ENCODE results near the gene C11orf58.

Gene C11orf58

DNA sequence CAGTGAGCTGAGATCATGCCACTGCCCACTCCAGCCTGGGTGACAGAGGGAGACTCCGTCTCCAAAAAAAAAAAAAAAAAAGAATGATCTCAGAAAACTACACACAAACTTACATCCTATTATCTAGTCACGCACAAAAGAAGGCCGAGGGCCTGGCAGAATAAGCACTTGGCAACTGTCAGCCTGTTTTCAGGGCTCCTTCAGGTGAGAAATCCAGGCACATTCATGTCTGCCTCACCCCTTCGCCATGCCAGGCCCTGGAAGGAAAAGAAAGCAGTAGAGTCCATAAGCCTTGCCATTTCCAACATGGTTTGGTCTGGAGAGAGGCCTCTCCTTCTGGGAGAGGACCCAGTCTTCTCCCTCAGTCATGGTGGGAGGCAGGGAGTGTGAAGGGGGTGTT is 30.9 kb downstream of the C11orf58 start:
- DNase-seq (ENCODE audit: low read depth) = no peak

DNA sequence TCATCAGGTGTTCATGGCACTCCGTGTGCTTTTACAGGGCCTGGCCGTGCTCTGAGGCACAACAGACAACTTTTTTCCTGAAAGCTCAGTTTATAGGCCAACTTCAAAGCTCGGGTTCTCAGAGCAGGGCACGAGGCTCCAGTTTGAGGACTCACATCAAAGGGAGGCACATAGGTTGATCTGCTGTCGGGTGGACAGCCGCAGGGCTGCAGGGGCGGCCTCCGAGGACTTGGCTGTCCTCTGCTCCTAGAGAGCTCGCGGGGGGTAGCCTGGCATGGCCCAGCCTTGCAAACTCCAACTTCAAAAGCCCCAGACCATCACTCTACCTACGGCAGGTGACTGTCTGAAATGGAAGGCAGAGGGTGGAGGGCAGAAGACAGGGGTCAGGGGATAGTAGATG is 31.6 kb downstream of the C11orf58 start:
- no peak for DNase-seq (ENCODE audit: low read depth)

GRCh38 chr11:16771350-16772140 is 33.1 kb downstream of the C11orf58 start:
- no peak for DNase-seq (ENCODE audit: low read depth)

DNA sequence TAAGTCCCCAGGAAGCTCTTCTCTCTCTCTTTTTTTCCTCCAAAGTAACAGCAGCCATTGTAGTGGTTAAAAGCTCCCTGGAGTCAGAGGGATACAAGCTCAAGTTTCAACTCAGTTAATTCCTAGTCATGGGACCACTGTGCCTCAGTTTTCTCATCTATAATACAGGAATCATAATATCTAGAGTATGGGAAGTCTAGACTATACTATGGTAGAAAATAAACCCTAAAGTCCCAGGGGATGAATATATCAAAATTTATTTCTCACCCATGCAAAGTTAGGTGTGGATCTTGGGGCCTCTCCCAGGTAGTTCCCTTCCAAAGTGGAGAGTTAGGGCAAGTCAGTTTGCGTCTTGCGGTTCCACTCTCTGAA is 33.7 kb downstream of the C11orf58 start:
- DNase-seq (ENCODE audit: low read depth) = no peak

DNA sequence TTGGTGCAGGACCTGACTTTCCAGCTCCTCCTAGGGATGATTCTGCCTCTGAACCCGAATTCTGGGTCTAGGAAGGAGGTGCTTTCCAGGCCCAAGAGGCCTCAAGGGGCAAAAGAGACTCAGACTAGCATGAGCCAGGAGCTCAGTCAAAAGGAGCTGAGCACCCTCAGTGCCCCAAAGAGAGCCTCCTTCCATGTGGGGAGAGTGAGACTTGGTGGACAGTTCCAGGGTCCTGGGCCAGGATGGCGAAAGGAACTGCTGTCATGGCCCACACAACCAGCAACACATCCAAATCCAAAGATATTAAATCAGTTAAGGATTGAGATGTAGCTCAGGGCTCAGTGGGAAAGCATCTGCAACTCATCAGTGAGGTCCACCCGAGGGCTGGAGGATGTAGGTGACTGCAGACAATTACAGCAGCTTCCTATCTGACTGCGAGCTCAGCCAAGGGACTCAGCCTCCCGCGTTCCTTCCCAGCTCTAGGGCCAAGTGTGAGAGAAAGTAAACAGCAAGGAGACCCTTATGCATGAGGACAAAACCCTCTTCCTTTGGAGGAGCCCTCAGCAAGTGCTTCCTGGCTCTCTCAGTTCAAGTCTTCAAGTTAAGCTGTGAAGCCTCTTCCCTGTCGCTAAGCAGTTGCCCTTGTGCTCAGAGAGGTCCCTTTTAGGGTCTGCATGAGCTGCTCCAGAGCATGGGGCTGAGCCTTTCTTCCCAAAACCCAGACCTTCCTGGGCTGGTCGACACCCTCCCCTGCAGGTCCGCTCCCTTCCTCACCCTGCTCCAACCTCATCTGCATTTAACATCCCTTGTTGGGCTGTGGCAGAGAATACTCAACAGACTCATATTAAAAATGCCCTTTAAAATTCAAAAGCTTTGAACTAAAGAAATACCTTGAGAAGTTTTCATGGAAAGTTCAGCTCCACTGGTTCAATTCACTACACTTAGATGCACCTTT is 35.8 kb downstream of the C11orf58 start:
- DNase-seq (ENCODE audit: low read depth) = no peak

DNA sequence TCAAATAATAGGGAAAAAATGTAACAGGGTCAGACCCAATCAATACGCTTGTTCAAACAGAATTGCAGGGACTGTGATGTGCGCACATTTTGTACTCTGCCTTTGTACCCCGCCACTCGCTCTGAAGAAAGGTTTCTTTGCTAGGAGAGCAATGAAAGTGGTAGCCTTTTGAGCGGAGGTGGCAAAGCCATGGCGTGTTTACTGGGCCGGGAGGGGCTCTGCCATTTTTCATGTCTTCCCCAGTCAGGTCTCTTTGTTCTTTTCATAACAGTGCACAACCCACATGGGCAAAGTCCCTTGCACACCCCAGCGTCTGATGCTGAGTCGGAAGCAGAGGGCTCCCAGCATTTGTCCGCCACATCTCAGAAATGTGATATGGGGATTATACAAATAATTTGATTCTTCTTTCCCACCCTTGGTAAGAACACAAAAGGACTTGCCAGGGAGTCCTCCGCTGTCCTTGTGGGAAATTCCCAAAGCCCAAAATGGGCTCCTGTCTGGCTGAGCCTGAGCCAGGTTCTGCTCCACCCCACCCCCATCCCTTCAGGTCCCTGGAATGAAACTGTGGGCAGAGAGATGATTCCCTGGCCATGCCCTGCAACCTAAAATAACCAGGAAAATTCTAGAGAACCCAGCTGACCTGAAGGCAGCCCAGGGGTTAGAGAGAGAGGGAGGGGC is 36.6 kb downstream of the C11orf58 start:
- no peak for DNase-seq (ENCODE audit: low read depth)

DNA sequence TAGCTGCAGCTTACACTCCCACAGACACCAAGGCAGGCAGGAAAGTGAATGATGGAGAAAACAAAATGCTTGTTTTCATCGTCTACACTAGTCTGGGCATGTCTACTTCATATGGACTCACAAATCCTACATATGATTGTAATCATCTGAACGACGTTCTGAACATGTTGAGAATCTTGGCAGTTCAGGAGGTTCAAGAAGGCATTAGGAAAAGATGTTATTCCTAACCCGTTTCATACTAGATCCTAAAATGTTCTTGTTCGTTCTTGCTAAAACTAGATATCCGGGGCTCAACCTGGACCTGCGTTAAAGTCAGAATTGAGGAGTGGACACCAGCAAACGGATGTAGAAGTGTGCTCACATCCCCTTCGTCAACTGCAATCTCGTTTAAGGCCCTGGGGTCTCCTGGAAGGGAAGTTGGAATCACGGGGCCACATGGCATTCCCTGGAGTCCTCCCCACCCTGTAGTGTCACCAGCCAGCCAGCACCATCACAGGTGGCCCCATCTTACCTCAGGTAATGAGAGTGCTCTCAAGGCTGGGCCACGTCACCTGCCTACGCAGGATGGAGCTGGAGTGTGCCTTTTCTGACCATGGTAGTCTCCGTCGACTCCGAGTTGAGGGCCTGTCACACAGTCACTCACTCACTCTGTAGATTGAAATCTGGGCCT is 37.3 kb downstream of the C11orf58 start:
- DNase-seq (ENCODE audit: low read depth) = no peak

GRCh38 chr11:16776711-16777612 is 38.5 kb downstream of the C11orf58 start:
- DNase-seq (ENCODE audit: low read depth) = no peak

- no peak for DNase-seq (ENCODE audit: low read depth)
These were observed 39.1 kb downstream of the C11orf58 start for GRCh38 chr11:16777613-16777975.

DNA sequence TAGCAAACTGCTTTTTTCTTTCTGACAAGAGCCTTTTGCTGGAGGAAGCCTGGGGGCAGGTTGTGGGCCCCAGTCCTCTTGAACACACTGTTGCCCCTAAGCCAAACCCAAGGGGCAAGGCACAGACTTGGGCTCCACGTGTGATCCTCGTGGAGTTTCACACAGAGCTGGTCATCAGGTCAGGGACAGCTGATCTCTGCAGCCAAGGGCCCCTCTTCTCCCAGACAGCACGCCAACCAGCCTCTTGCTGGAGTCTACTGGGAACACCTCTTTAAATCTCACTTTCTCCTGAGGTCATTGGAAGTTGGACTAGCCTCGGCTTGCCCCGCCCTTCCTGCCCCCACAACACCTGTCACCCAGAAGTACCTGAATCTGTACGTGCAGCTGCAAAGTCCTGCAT is 39.8 kb downstream of the C11orf58 start:
- no peak for DNase-seq (ENCODE audit: low read depth)

GRCh38 chr11:16778876-16779275 is 40.4 kb downstream of the C11orf58 start:
- no peak for DNase-seq (ENCODE audit: low read depth)

GRCh38 chr11:16779436-16779835 is 41.0 kb downstream of the C11orf58 start:
- no peak for DNase-seq (ENCODE audit: low read depth)

DNA sequence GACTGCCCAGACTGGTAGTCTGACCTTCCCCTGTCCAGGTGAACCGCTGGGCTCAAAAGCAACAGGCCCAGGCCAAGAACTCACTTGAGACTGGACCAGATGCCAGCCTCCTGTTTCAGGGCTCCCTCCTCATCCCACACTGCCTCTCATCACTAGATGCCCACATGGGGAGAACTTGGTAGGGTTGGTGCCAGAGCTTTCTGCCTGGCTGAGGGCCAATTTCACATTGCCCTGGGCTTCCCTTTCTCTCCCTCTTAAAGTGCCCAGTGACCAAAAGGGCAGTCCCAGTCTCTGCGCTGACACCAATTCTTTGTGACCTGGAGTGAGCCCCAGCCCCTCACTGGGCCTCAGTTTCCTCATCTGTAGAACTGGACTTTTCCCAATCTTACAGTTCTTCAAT is 41.7 kb downstream of the C11orf58 start:
- DNase-seq (ENCODE audit: low read depth) = no peak

DNA sequence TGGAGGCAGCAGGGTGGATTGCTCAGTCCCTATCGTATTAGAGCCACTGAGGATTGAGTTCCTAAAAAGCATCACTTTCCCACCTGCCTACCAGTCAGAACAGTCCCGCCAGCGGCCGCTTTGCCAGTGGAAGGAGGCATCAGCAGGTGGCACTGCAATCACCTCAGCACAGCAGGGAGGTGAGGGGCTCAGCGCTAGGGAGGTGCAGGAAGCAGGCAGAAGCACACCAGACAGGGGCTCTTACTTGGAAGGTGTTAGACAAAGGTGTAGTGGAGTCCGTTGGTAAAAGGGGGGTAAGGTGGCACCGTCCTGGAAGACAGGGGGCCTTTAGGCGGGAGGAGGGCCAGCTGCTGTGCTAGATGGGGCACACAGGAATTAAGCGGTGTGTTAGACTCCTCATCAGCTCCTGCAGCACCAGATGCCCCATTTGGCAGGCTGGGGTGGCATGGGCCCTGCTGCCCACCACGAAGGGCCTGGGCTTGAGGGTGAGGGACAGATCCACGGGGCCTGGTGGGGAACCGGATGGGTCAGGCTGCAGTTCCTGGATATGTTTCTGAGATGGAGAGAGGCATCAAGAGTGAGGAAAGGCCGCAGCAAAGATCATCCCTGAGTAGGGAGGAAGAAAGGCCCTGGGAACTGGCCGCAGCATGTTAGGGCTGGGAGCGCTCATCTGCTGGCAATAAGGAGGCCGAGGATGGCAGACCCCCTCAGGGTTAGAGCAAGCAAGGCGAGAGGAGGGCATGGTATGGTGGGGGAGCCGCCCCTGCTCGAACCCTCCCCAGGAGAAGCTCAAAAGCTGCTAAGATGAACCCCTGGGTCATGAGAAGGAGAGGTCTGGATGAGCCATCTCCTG is 42.5 kb downstream of the C11orf58 start:
- no peak for DNase-seq (ENCODE audit: low read depth)

DNA sequence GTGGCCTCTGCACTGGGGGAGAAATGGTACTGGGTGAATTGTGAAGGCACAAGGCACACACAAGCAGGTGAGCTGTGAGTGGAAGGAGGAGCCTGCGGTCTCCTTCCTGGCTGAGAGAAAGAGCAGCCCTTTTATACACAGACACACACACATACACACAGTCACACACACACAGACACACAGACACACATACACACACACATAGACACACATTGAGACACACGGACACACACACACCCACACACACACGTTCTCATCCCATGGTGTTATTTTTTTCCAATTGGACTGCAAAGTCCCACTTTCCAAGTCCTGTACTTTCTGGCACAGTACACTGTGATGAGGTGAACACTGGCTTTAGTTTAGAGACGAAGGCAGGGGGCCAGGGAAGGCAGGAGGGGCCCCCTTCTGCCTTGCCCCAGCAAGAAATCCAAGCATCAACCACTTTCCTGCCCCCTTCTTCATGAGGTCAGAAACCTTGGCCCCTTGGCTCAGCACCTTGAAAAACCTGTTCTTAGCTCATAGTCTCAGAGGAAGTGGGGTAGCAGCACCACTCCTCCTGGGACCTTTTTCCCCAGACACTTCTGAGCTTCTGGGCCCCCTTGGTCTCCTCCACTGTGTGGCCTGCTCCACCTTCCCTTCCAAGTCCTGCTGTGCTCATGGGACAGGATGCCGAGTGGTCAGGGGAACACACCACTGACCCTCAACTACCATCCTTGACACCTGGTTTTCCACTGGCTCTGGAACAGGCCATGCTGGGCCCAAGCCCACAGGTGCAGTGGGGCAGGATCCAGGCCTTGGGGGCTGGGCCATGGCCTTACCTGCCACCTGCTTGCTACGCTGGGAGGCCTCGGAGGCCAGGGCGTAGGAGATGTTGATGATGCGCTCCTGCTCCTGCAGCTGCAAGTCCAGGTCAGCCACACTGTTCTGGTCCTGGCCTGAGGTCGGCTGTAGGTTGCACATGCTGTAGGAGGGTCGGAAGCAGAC is 43.8 kb downstream of the C11orf58 start:
- DNase-seq (ENCODE audit: low read depth) = no peak

GRCh38 chr11:16783321-16783801 is 44.9 kb downstream of the C11orf58 start:
- no peak for DNase-seq (ENCODE audit: low read depth)

DNA sequence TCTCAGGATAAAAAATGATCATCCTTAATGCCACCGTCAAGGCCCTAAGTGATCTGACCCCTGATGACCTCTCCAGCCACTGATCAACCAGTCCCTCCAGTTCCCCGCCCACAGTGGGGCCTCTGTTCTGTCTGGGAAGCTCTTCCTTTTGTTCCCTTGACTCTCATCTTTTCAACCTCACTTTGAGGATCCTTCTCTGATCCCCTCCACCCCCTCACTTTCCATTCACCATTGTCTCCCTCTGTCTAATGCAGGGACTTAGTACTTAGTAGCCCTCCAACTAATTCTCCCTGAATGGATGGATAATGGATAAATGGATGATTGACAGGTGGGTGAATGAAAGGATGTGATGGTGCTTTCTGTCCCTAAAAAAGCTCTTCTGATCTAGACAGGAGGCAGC is 45.6 kb downstream of the C11orf58 start:
- DNase-seq (ENCODE audit: low read depth) = no peak

DNA sequence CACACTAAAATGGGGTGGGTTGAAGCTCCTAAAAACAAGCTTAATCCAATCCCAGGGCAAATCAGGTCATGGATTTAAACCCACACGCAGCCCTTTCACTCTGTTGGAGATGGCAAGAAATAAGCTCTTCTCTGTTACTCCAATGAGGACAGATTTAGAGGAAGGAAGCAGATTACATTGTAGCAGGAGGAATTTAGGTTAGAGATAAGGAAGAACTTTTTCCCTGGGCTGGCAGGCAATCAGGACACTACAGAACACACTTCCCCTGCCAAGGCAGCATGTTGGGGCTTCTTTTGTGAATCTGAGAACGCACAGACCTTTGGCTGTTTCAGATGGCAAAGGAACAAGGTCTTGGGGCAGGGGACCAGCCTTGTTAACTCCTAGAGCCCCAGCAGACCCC is 46.2 kb downstream of the C11orf58 start:
- no peak for DNase-seq (ENCODE audit: low read depth)

Data from T-helper 22 cell (primary cell).